ENCODE results near the gene TRAIP. TPM values are rescaled to one million over a fixed set of nuclear protein-coding genes. Genes with fewer than 3 reads are reported as not detected.

Gene TRAIP
- total and polyA plus RNA-seq, 2 donors (not counting 1 experiment from before 2014, with no cell fraction given), result 5.0 to 8.7 TPM

- Histone ChIP-seq H3K79me2 (ENCODE audit: control insufficient read depth, insufficient read depth, low read length) (no peaks in the 10 kb centered on the region), H3K9ac (ENCODE audit: low read length) (no peak overlapping the region), H3K4me3 (ENCODE audit: control extremely low read depth in 1 of 5, extremely low read depth in 1 of 5, insufficient read depth in 1 of 5, low read depth in 2 of 5, low read length in 4 of 5) (no peak overlapping the region), H3K4me1 (ENCODE audit: control insufficient read depth in 2 of 2, insufficient read depth in 2 of 2, low read length in 2 of 2) (peaks cover 0 to 5% of the 10 kb centered on the region in 2 donors), H3K27me3 (replicated peaks in 1 of 4; ENCODE audit: control extremely low read depth in 1 of 4, control insufficient read depth in 3 of 4, insufficient read depth in 4 of 4, low read length in 3 of 4) (no peaks in the 10 kb centered on the region), H2AFZ (ENCODE audit: insufficient read depth, low read depth, low read length, poor library complexity, severe bottlenecking) (no peak overlapping the region), H3K9me3 (ENCODE audit: control extremely low read depth in 1 of 3, control insufficient read depth in 2 of 3, insufficient read depth in 1 of 3, low read length in 2 of 3) (no peaks in the 10 kb centered on the region), H3K36me3 (replicated peaks in 1 of 2; ENCODE audit: control extremely low read depth in 1 of 2, control insufficient read depth in 1 of 2, extremely low read depth in 1 of 2, insufficient read depth in 2 of 2, low read length in 1 of 2) (peaks cover 0 to 3% of the 10 kb centered on the region in 2 experiments), H3K4me2 (replicated peaks; ENCODE audit: low read depth, low read length, poor library complexity, severe bottlenecking) (no peak overlapping the region), H3K27ac (ENCODE audit: low read length in 2 of 2) (no peak overlapping the region), H4K20me1 (ENCODE audit: control insufficient read depth, insufficient read depth, low read length, poor library complexity, severe bottlenecking) (no peaks in the 10 kb centered on the region)
- WGBS (ENCODE audit: insufficient coverage), result 88% methylated on average over 2 of the region's 2 CpGs
- no peaks in the 10 kb centered on the region for H3K27me3 Mint-ChIP-seq
- TF ChIP-seq EZH2 (IDR thresholded peaks at IDR 0.05; ENCODE audit: borderline replicate concordance, insufficient read depth, low read depth, low read length, poor library complexity, severe bottlenecking), result no peak
- TF ChIP-seq, protein P1, sequence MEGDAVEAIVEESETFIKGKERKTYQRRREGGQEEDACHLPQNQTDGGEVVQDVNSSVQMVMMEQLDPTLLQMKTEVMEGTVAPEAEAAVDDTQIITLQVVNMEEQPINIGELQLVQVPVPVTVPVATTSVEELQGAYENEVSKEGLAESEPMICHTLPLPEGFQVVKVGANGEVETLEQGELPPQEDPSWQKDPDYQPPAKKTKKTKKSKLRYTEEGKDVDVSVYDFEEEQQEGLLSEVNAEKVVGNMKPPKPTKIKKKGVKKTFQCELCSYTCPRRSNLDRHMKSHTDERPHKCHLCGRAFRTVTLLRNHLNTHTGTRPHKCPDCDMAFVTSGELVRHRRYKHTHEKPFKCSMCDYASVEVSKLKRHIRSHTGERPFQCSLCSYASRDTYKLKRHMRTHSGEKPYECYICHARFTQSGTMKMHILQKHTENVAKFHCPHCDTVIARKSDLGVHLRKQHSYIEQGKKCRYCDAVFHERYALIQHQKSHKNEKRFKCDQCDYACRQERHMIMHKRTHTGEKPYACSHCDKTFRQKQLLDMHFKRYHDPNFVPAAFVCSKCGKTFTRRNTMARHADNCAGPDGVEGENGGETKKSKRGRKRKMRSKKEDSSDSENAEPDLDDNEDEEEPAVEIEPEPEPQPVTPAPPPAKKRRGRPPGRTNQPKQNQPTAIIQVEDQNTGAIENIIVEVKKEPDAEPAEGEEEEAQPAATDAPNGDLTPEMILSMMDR (IDR thresholded peaks at IDR 0.05), result no peak
- no peak overlapping the region for H3K27ac Mint-ChIP-seq
- no peak overlapping the region for H3K4me3 Mint-ChIP-seq
- intact Hi-C loops (cut with micrococcal nuclease), result no loop called here
- H3K9me3 Mint-ChIP-seq (ENCODE audit: insufficient read depth), result no peaks in the 10 kb centered on the region
- peaks cover 4% of the 10 kb centered on the region for H3K4me1 Mint-ChIP-seq
- ATAC-seq (ENCODE audit: low read depth) (no peak), DNase-seq (no peak)
- CTCF ChIA-PET, result interaction anchor here (0.8 to 17.8 kb wide), 5 partner anchors 11 to 300 kb away, joined by 3 to 547 read pairs (median 28); partner anchors contain the start of genes CDHR4, INKA1 and MON1A
- POLR2A ChIA-PET, result interaction anchor here (4.8 kb wide), 1 partner anchor 36 kb away, joined by 99 read pairs; the partner anchor contains the start of gene INKA1
Measured at GRCh38 chr3:49840388-49840787, 16.0 kb downstream of the TRAIP start.

GRCh38 chr3:49839193-49839809 is 17.1 kb downstream of the TRAIP start:
- peak; percentile 94 for ATAC-seq (ENCODE audit: low read depth)
- H3K27me3 ChIP-seq (replicated peaks in 1 of 4; ENCODE audit: control extremely low read depth in 1 of 4, control insufficient read depth in 3 of 4, insufficient read depth in 4 of 4, low read length in 3 of 4), result no peaks in the 10 kb centered on the region
- ChIA-PET POLR2A (interaction anchor here (1.0 to 4.8 kb wide), 4 partner anchors 26 to 35 kb away, joined by 3 to 99 read pairs (median 6); partner anchors contain the start of genes INKA1 and UBA7), CTCF (interaction anchor here (0.6 to 17.8 kb wide), 28 partner anchors 9 to 387 kb away, joined by 3 to 547 read pairs (median 5); partner anchors contain the start of genes AMIGO3, CDHR4, INKA1 and IP6K1)
- DNase-seq, result peak; percentile 89
- peaks cover 4% of the 10 kb centered on the region for H3K4me1 Mint-ChIP-seq
- no peaks in the 10 kb centered on the region for H3K36me3 ChIP-seq (replicated peaks in 1 of 2; ENCODE audit: control extremely low read depth in 1 of 2, control insufficient read depth in 1 of 2, extremely low read depth in 1 of 2, insufficient read depth in 2 of 2, low read length in 1 of 2)
- H3K9ac ChIP-seq (ENCODE audit: low read length), result no peak overlapping the region
- intact Hi-C loops (cut with micrococcal nuclease), result loop anchor here (1.0 to 10.0 kb wide), 4 partner anchors 17 to 300 kb away; partner anchors contain the start of genes AMIGO3, IP6K1 and TRAIP
- H3K27ac Mint-ChIP-seq, result peak overlapping the region; percentile 42
- WGBS (ENCODE audit: insufficient coverage), result 33% methylated on average over 3 of the region's 6 CpGs
- no peaks in the 10 kb centered on the region for H3K79me2 ChIP-seq (ENCODE audit: control insufficient read depth, insufficient read depth, low read length)
- H3K27ac ChIP-seq (ENCODE audit: low read length in 2 of 2), result no peak overlapping the region
- H3K4me1 ChIP-seq (ENCODE audit: control insufficient read depth in 2 of 2, insufficient read depth in 2 of 2, low read length in 2 of 2), result peaks cover 0 to 5% of the 10 kb centered on the region in 2 donors
- H3K4me3 Mint-ChIP-seq, result no peak overlapping the region
- H3K27me3 Mint-ChIP-seq, result no peaks in the 10 kb centered on the region
- H3K9me3 ChIP-seq (ENCODE audit: control extremely low read depth in 1 of 3, control insufficient read depth in 2 of 3, insufficient read depth in 1 of 3, low read length in 2 of 3), result no peaks in the 10 kb centered on the region
- no peak overlapping the region for H3K4me3 ChIP-seq (ENCODE audit: control extremely low read depth in 1 of 5, extremely low read depth in 1 of 5, insufficient read depth in 1 of 5, low read depth in 2 of 5, low read length in 4 of 5)
- no peak overlapping the region for H3K4me2 ChIP-seq (replicated peaks; ENCODE audit: low read depth, low read length, poor library complexity, severe bottlenecking)
- no peaks in the 10 kb centered on the region for H4K20me1 ChIP-seq (ENCODE audit: control insufficient read depth, insufficient read depth, low read length, poor library complexity, severe bottlenecking)
- H2AFZ ChIP-seq (ENCODE audit: insufficient read depth, low read depth, low read length, poor library complexity, severe bottlenecking), result peak overlapping the region; percentile 13
- no peaks in the 10 kb centered on the region for H3K9me3 Mint-ChIP-seq (ENCODE audit: insufficient read depth)
- TF ChIP-seq, protein P1 (IDR thresholded peaks at IDR 0.05), result peak; percentile 82
- TF ChIP-seq EZH2 (IDR thresholded peaks at IDR 0.05; ENCODE audit: borderline replicate concordance, insufficient read depth, low read depth, low read length, poor library complexity, severe bottlenecking), result no peak
